ENCODE measurements around the gene TCF3. TPM values are rescaled to one million over a fixed set of nuclear protein-coding genes. Genes with fewer than 3 reads are reported as not detected.

The TCF3 gene
- total RNA-seq, 1 donor from 2014 or later = 83.0 TPM

GRCh38 chr19:1560286-1560882 lies 92.0 kb downstream of the TCF3 start:
- no peak for DNase-seq (ENCODE audit: low spot score)

Other genes starting within 250 kb of the TCF3 start
- 77.7 TPM for gene DAZAP1, start 245.0 kb downstream of the TCF3 start, total RNA-seq
- 877 TPM for gene RPS15, start 214.2 kb downstream of the TCF3 start, total RNA-seq
- gene APC2, start 202.5 kb downstream of the TCF3 start, total RNA-seq = 0.43 TPM
- 41.6 TPM for gene C19orf25, start 173.4 kb downstream of the TCF3 start, total RNA-seq
- 11.7 TPM for gene PCSK4, start 162.3 kb downstream of the TCF3 start, total RNA-seq
- gene REEP6, start 161.4 kb downstream of the TCF3 start, total RNA-seq = 80.5 TPM
- 4.4 TPM for gene ADAMTSL5, start 139.6 kb downstream of the TCF3 start, total RNA-seq
- gene PLK5, start 128.5 kb downstream of the TCF3 start, total RNA-seq = 0.89 TPM
- 58.6 TPM for gene MEX3D, start 84.3 kb downstream of the TCF3 start, total RNA-seq
- 82.8 TPM for gene MBD3, start 59.8 kb downstream of the TCF3 start, total RNA-seq
- 254 TPM for gene UQCR11, start 47.2 kb downstream of the TCF3 start, total RNA-seq
- 6.3 TPM for gene ONECUT3, start 100.9 kb upstream of the TCF3 start, total RNA-seq
- 2.9 TPM for gene ATP8B3, start 159.7 kb upstream of the TCF3 start, total RNA-seq
- gene REXO1, start 195.9 kb upstream of the TCF3 start, total RNA-seq = 39.2 TPM
- gene KLF16, start 211.0 kb upstream of the TCF3 start, total RNA-seq = 23.2 TPM
- gene ABHD17A, start 232.9 kb upstream of the TCF3 start, total RNA-seq = 85.2 TPM

All from mucosa of gallbladder (tissue), 1 donor.